Neutrophil (primary cell): Measurements from ENCODE around the gene DEPDC5.

Experiments used
- H3K27ac ChIP-seq: fragments of 200-600 bp; sonication (generic); 2 replicates; pipeline ENCODE4 v1.5.1; 2016; ENCODE audit warnings: mild to moderate bottlenecking, moderate library complexity
- H3K27me3 ChIP-seq: fragments of 200-600 bp; sonication (generic); 2 replicates; pipeline ENCODE4 v1.6.0; 2016; ENCODE audit warnings: mild to moderate bottlenecking
- H3K36me3 ChIP-seq: fragments of 200-600 bp; sonication (generic); 2 replicates; pipeline ENCODE4 v1.5.1; 2017
- H3K4me1 ChIP-seq, 2 experiments: fragments of 200-600 bp in 1 of 2; sonication (generic) in 1 of 2; 1 replicate in 1 of 2; 2 replicates in 1 of 2; pipeline versions ENCODE4 v1.5.1 to v1.6.1; 2013 to 2016; ENCODE audit warnings: low read depth in 1 of 2, low read length in 1 of 2, mild to moderate bottlenecking in 1 of 2, moderate library complexity in 1 of 2; ENCODE audit not compliant: control insufficient read depth in 1 of 2, insufficient read depth in 1 of 2
- H3K4me3 ChIP-seq, 2 experiments: fragments of 200-600 bp in 1 of 2; sonication (generic) in 1 of 2; 1 replicate in 1 of 2; 2 replicates in 1 of 2; pipeline ENCODE4 v1.5.1; 2013 to 2016; ENCODE audit warnings: low read depth in 1 of 2, low read length in 1 of 2, mild to moderate bottlenecking in 1 of 2, moderate library complexity in 1 of 2
- H3K9me3 ChIP-seq: fragments of 200-600 bp; sonication (generic); 2 replicates; pipeline ENCODE4 v1.5.1; 2016
- CTCF ChIP-seq: fragments of 200-600 bp; sonication (generic); IDR thresholded peaks from 2 replicates; pipeline ENCODE4 v1.5.1; 2016; ENCODE audit warnings: antibody characterized with exemption

The DEPDC5 gene

GRCh38 chr22:31723723-31724122 lies 30.1 kb upstream of the DEPDC5 start:
- no peaks in the 10 kb centered on the region for H3K4me1 ChIP-seq
- no peak overlapping the region for H3K27ac ChIP-seq
- H3K4me3 ChIP-seq, result no peak overlapping the region
- H3K27me3 ChIP-seq, result no peaks in the 10 kb centered on the region
- H3K36me3 ChIP-seq, result peaks cover 75% of the 10 kb centered on the region
- H3K9me3 ChIP-seq, result no peaks in the 10 kb centered on the region
- TF ChIP-seq CTCF, result no peak

- no peaks in the 10 kb centered on the region for H3K4me1 ChIP-seq
- no peaks in the 10 kb centered on the region for H3K27me3 ChIP-seq
- H3K9me3 ChIP-seq, result no peaks in the 10 kb centered on the region
- H3K27ac ChIP-seq, result no peak overlapping the region
- no peak for TF ChIP-seq CTCF
- no peak overlapping the region for H3K4me3 ChIP-seq
- H3K36me3 ChIP-seq, result peaks cover 60% of the 10 kb centered on the region
These were observed 27.1 kb upstream of the DEPDC5 start for GRCh38 chr22:31726692-31727091.

GRCh38 chr22:31728857-31729256 lies 25.0 kb upstream of the DEPDC5 start:
- H3K9me3 ChIP-seq, result no peaks in the 10 kb centered on the region
- H3K4me3 ChIP-seq, result no peak overlapping the region
- H3K27ac ChIP-seq, result no peak overlapping the region
- peaks cover 44% of the 10 kb centered on the region for H3K36me3 ChIP-seq
- no peaks in the 10 kb centered on the region for H3K4me1 ChIP-seq
- TF ChIP-seq CTCF, result no peak
- H3K27me3 ChIP-seq, result no peaks in the 10 kb centered on the region

- Histone ChIP-seq H3K4me1 (no peaks in the 10 kb centered on the region), H3K36me3 (peaks cover 42% of the 10 kb centered on the region), H3K27me3 (no peaks in the 10 kb centered on the region), H3K9me3 (no peaks in the 10 kb centered on the region), H3K27ac (no peak overlapping the region), H3K4me3 (no peak overlapping the region)
- no peak for TF ChIP-seq CTCF
These were observed 23.5 kb upstream of the DEPDC5 start for GRCh38 chr22:31730344-31730711.

GRCh38 chr22:31732089-31732829 lies 21.6 kb upstream of the DEPDC5 start:
- no peaks in the 10 kb centered on the region for H3K27me3 ChIP-seq
- no peaks in the 10 kb centered on the region for H3K9me3 ChIP-seq
- no peak overlapping the region for H3K27ac ChIP-seq
- H3K4me3 ChIP-seq, result no peak overlapping the region
- no peaks in the 10 kb centered on the region for H3K4me1 ChIP-seq
- peaks cover 38% of the 10 kb centered on the region for H3K36me3 ChIP-seq
- TF ChIP-seq CTCF, result no peak
